GM19468 (cell line): Measurements from ENCODE around the gene FAT2.
"Not testable (repeated sequence)": the region's sequence is repeated elsewhere in the genome, so short reads cannot be mapped to it uniquely, and the experiment has no call there.

Experiments used
- ATAC-seq: cut with Tn5 transposase; IDR thresholded peaks from one replicate; pipeline ENCODE4 v1.9.1; 2021; ENCODE audit warnings: mild to moderate bottlenecking, moderate library complexity, moderate number of reproducible peaks; ENCODE audit not compliant: unreplicated experiment; ENCODE audit errors: extremely low read depth

FAT2 gene

GRCh38 chr5:151584057-151584937, 6.8 kb downstream of the FAT2 start:
- ATAC-seq: no peak

- no peak for ATAC-seq
Measured at GRCh38 chr5:151581812-151582583, 9.1 kb downstream of the FAT2 start.

GRCh38 chr5:151581347-151581746, 9.8 kb downstream of the FAT2 start:
- ATAC-seq: no peak

- ATAC-seq: no peak
Measured at GRCh38 chr5:151580858-151581257, 10.3 kb downstream of the FAT2 start.

- no peak for ATAC-seq
Measured at GRCh38 chr5:151580239-151580638, 10.9 kb downstream of the FAT2 start.

GRCh38 chr5:151579146-151579545, 12.0 kb downstream of the FAT2 start:
- ATAC-seq: not testable (repeated sequence)

GRCh38 chr5:151578326-151579025, 12.7 kb downstream of the FAT2 start:
- no peak for ATAC-seq

- ATAC-seq: no peak
Measured at GRCh38 chr5:151577566-151577965, 13.6 kb downstream of the FAT2 start.

GRCh38 chr5:151574444-151574996, 16.6 kb downstream of the FAT2 start:
- no peak for ATAC-seq

GRCh38 chr5:151572657-151573368, 18.3 kb downstream of the FAT2 start:
- no peak for ATAC-seq

GRCh38 chr5:151571270-151572173, 19.6 kb downstream of the FAT2 start:
- no peak for ATAC-seq

GRCh38 chr5:151570512-151571269, 20.4 kb downstream of the FAT2 start:
- no peak for ATAC-seq

GRCh38 chr5:151570058-151570457, 21.1 kb downstream of the FAT2 start:
- ATAC-seq: no peak

GRCh38 chr5:151569132-151570046, 21.7 kb downstream of the FAT2 start:
- ATAC-seq: no peak

- ATAC-seq: no peak
Measured at GRCh38 chr5:151568036-151568435, 23.1 kb downstream of the FAT2 start.

GRCh38 chr5:151565971-151566370, 25.2 kb downstream of the FAT2 start:
- no peak for ATAC-seq
